A549 treated with ZK216348 at 1 μM for 4 hours (cell line): ENCODE measurements around the gene YDJC. TPM values are rescaled to one million over a fixed set of nuclear protein-coding genes. Genes with fewer than 3 reads are reported as not detected.

ENCODE experiments used
- total RNA-seq: library from RNA; stranded (reverse); fragments of 200-300 nt; extraction: Qiagen RNA extraction; gene quantifications from 5 replicates; pipeline ENCODE4 v1.2.3, GENCODE V29; 2022; ENCODE audit warnings: low read depth

Gene YDJC
- 27.4 to 58.2 TPM (median 57.3 TPM) in 5 replicates for total RNA-seq

DNA sequence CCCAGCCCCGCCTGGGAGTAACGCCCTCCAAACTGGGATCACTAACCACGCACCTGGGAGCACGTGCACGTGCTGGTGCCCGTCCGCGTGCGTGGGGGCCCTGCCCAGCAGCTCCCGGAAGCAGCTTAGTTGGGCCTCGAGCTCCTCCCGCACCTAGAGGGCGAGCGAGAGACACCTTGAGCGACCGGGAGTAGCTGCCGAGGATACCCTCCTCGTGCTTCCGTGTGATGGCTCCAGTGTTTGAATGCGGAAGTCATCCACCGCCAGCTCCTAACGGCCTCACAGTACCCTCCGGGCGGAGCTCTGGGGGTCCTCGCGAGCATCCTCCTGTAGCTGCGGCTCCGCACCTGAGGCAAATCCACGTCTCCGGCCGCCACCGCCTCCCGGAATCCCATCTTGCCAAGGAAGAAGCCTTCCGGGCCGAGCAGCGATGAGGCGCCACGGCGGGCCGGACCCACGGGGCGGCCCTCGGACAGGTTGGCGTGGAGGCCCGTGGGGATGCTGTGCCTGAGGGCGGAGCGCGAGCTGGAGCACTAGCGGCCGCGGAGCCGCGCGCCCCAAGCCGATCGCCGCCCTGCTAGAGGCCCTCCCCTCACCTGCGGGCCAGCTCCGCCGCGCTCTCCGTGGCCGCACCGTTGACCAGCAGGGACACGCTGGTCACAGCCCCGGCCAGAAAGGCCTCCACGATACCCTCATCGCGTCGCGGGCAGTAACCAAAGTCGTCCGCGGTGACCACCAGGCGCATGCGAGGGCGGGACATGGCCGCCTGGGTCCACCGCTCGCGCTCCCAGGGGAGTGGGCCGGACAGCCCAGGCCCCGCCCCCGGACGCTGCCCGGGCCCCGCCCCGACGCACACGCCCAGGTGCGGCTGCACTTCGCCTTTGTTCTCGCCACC lies at the start of gene YDJC:
TSS of gene YDJC (minus strand) at position 768 of the 895 bp plus-strand sequence. CDS start at position 760, 8 bp downstream.

DNA sequence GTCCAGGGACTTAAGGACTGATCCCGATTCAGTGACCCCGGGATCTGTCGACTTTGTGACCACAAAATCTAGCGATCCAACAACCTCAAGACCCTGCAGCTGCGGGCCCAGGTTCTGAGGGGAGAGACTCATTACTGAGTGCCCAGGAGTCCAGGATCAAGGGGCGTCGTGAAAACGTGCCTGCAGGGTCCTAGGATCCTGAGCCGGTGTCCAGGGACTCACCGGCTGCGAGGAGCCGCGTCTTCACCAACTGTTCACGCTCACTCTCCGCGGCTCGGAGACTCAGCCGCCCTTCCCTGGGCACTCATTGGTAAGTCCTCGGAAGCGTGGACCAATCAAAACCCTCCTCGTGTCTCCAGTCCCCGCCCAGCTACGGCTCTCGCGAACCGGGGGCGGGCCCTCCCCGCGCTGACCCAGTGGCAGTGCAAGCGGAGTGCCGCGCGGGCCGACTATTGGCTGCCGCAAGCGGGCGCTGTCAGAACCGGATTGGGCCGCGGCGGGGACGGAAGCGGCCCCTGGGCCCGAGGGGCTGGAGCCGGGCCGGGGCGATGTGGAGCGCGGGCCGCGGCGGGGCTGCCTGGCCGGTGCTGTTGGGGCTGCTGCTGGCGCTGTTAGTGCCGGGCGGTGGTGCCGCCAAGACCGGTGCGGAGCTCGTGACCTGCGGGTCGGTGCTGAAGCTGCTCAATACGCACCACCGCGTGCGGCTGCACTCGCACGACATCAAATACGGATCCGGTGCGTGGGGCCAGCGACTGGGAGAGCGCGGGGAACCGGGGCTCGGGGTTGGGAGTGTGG lies 12.2 kb upstream of the YDJC start, which contains the start of gene SDF2L1:
TSS of gene SDF2L1 (plus strand) at position 514 of the 795 bp plus-strand sequence. CDS start at position 549, 35 bp downstream.

DNA sequence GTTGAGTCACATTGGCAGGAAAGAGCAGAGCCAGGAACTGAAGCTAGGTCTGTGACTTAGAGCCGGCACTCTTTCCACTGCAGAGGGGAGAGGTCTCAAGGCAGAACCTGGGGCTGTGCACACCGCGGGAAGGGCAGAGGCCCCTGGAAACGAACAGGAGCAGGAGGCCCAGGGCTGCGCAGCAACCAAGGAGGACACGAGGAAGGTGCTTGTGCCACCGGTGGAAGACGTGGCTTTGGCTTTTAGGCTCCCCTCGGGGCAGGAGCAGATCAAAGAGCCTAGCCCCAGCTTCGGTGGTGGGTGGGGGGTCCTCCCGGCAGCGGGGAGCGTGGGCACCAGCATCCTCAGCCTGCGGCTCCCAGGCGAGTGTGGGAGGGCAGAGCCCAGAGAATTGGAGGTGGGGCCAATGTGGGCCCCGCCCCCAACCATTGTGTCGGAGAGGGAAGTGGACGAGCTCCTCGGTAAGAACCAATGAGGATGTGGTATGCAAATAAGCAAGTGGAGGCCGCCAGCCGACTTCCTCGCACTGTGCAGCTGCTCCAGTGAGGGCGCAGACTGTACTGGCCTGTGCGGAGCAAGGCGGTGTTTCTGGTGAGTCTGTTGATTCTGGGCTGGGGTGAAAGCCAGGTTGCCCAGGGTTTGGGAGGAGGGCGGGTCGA lies 2.5 kb upstream of the YDJC start, which contains the start of gene CCDC116:
TSS of gene CCDC116 (plus strand) at position 524 of the 659 bp plus-strand sequence. CDS start 422 bp downstream, outside the sequence.

Other genes with a start within 250 kb of the YDJC start
- gene RIMBP3B, start 246.3 kb downstream of the YDJC start, total RNA-seq = 0.19 to 0.67 TPM (median 0.42 TPM) in 5 replicates
- gene HIC2, start 212.7 kb downstream of the YDJC start, total RNA-seq = 1.9 to 3.2 TPM (median 2.9 TPM) in 5 replicates
- gene TMEM191C, start 162.6 kb downstream of the YDJC start, total RNA-seq = 0.88 to 2.1 TPM (median 1.3 TPM) in 5 replicates
- 0.13 to 0.64 TPM (median 0.22 TPM) in 5 replicates for gene RIMBP3C, start 78.6 kb downstream of the YDJC start, total RNA-seq
- 60.1 to 94.2 TPM (median 62.8 TPM) in 5 replicates for gene UBE2L3, start 62.3 kb downstream of the YDJC start, total RNA-seq
- not detected in 5 replicates for gene CCDC116, start 2.7 kb upstream of the YDJC start, total RNA-seq
- gene SDF2L1, start 12.3 kb upstream of the YDJC start, total RNA-seq = 24.9 to 65.1 TPM (median 55.0 TPM) in 5 replicates
- 16.9 to 22.9 TPM (median 22.4 TPM) in 5 replicates for gene PPIL2, start 36.0 kb upstream of the YDJC start, total RNA-seq
- 0.06 to 0.47 TPM (median 0.21 TPM) in 4 of 5 replicates, not detected in the other for gene YPEL1, start 105.8 kb upstream of the YDJC start, total RNA-seq
- 43.9 to 80.9 TPM (median 65.7 TPM) in 5 replicates for gene MAPK1, start 237.6 kb upstream of the YDJC start, total RNA-seq